HG02840 (cell line): Measurements from ENCODE around the gene USP13.
"Not testable (repeated sequence)": the region's sequence is repeated elsewhere in the genome, so short reads cannot be mapped to it uniquely, and the experiment has no call there.

Experiments
- ATAC-seq: cut with Tn5 transposase; IDR thresholded peaks from one replicate; pipeline ENCODE4 v1.9.1; 2021; ENCODE audit warnings: mild to moderate bottlenecking, moderate library complexity, moderate number of reproducible peaks; ENCODE audit not compliant: unreplicated experiment, low FRiP score

USP13 gene

GRCh38 chr3:179655236-179655635 lies 2.4 kb downstream of the USP13 start:
- ATAC-seq = no peak

GRCh38 chr3:179658606-179659005 lies 5.8 kb downstream of the USP13 start:
- no peak for ATAC-seq

GRCh38 chr3:179660872-179661271 lies 8.0 kb downstream of the USP13 start:
- ATAC-seq = no peak

DNA sequence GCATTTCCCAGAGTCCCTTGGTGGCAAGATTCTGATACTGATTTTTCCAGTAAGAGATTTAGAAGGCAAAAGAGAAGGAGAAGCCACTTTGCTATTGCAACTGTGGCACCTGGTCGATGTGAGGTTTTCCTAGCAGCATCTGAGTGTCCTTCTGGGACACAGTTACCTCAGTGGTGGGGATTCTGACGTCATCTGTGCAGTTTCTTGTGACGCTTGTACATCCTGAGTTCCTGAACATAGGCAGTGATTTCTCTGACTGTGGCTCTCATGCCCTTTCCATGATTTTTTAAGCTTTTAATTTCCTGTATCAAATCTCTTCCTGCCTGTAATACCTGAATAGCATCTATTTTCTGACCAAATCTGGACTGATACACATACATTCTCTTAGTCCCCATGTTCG lies 8.9 kb downstream of the USP13 start:
- ATAC-seq = no peak

- ATAC-seq = no peak
Observed at GRCh38 chr3:179663093-179663492, 10.3 kb downstream of the USP13 start.

DNA sequence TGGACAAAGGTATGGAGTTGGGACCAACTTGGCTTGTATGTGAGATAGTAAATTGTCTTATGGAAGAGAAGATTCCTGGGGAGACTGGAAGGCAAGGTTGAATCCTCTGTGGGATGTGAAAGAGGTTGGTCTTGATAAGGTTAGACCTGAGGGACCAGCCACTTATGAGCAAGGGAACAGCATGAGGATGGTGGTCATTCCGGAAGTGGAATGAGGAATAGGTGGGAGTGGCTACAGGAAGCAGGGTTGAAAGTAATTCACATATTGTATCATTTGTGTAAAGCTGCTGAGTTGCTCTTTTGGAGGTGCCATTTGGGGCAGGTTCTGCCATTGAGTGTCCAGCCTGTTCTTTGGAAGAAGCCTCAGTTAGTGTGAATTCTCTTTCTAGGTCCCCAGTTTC lies 13.2 kb downstream of the USP13 start:
- no peak for ATAC-seq

GRCh38 chr3:179666436-179667035 lies 13.7 kb downstream of the USP13 start:
- ATAC-seq = no peak

- no peak for ATAC-seq
Observed at GRCh38 chr3:179668429-179668828, 15.6 kb downstream of the USP13 start.

GRCh38 chr3:179670311-179670710 lies 17.5 kb downstream of the USP13 start:
- no peak for ATAC-seq

- no peak for ATAC-seq
Observed at GRCh38 chr3:179671309-179671708, 18.5 kb downstream of the USP13 start.

- no peak for ATAC-seq
Observed at GRCh38 chr3:179671747-179672242, 19.0 kb downstream of the USP13 start.

GRCh38 chr3:179672918-179673317 lies 20.1 kb downstream of the USP13 start:
- ATAC-seq = no peak

DNA sequence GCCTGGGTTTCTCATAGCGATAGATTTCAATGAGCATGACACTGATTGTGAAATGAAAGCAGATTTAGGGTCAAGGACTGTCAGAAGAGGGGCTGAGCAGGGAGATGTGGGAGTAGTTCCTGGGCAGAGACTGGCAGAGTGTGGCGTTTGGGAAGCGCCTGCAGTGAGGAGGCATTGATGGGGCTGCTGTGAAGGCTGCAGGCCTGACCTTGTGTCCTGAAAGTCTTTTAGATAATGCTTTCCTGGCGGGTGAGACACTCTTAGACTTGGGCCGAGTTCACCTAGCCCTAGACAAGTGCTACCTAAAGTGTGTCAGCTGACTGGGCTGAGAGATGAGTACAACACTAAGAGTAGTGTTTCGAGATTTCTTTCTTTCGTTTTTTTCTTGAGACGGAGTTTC lies 20.7 kb downstream of the USP13 start:
- no peak for ATAC-seq

GRCh38 chr3:179676081-179676480 lies 23.2 kb downstream of the USP13 start:
- no peak for ATAC-seq

DNA sequence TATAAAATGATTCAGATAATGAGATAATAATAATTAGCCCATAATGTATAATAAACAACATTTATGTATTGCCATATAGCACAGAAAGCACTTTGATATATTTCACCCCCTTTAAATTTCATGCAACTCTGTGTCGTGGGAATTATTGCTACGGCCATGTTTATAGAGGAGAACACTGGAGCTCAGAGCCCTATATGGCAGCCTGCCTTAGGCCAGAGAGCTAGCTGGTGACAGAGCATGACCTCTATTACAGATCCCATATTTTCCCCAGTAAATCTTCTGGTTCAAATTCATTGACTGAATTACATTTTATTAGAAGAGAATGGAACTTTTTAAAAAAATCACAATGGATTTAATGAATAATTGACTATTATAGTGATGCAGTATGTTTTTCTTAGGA lies 25.0 kb downstream of the USP13 start:
- ATAC-seq = no peak

DNA sequence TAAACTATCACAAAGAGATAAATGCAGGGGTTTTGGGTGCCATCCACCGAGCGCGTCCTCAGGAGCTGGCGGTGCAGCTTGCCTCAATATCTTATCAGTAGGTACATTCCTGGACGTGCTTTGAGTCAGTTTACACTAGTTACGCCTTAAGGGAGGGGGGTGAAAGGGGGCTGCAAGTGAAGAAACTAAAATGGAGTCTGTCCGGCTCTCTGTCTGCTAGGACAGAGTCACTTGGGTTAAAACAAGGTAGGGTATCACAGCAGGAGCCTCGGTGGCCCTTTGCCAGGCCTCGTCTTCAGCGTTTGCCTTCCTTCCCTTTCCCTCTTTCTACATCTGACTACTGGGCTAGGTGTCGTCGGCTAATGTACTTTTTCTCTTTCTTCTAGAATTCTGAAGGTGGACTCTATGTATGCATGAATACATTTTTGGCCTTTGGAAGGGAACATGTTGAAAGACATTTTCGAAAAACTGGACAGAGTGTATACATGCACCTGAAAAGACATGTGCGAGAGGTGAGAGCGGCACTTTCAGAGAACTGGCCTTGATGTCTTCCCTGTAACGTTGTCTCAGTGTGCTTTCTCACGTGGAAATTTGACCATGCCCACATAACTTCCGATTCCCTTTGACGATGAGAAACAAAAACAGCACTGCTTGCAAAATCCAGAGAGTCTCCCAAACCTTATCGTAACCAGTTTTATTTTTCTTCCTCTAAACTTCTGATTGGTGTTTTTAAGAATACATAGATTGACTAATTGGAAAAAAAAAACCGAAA lies 28.8 kb downstream of the USP13 start:
- ATAC-seq = no peak

GRCh38 chr3:179682426-179683080 lies 29.7 kb downstream of the USP13 start:
- no peak for ATAC-seq

DNA sequence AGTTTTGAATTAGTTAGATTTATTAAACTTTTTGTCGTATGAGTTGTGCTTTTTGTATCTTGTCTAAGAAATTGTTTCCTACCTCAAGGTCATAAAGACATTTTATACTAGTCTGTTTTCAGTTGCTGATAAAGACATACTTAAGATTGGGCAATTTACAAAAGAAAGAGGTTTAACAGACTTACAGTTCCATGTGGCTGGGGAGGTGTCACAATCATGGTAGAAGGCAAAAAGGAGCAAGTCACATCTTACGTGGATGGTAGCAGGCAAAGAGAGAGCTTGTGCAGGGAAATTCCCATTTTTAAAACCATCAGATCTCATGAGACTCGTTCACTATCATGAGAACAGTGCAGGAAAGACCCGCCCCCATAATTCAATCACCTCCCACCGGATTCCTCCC lies 30.4 kb downstream of the USP13 start:
- ATAC-seq = not testable (repeated sequence)

DNA sequence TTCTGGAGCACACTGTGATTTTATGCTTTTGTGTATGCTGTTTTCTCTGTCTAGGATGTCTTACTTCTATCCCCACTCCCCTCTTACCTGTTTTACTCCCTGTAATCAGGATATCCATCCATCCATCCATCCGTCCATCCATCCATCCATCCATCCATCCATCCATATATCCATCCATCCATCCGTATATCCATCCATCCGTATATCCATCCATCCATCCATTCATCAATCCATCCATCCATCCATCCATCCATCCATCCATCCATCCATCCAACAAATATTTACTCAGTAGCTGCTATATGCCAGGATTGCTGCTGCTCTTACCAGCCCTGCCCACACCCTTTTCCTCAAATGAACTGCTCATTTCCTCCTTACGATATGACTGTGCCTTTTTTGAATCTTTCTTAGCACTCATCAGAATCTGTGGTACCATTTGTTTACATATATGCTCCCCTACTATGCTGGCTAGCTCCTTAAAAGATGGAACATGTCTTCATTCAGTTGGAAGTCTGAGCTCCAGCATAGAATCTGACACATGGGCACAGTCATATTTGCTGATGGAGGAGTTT lies 35.2 kb downstream of the USP13 start:
- ATAC-seq = no peak

DNA sequence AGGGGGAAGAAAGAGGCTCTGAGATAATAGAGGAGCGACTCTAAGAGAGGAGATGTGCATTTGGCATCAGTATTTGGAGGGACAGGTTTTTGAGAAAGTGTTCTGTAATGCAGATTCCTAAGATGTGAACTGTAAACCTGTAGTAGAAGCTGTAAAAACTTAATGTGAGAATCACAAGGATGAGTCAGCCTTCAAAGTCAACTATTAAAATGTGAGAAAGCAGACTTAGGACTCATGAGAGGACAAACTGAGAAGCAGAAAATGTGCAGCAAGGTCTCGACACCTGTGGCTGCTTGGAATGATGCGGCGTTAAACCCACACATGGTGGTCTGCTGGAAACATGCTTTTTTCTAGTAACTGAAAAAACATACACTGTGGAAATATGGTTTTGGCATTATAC lies 36.0 kb downstream of the USP13 start:
- ATAC-seq = no peak

DNA sequence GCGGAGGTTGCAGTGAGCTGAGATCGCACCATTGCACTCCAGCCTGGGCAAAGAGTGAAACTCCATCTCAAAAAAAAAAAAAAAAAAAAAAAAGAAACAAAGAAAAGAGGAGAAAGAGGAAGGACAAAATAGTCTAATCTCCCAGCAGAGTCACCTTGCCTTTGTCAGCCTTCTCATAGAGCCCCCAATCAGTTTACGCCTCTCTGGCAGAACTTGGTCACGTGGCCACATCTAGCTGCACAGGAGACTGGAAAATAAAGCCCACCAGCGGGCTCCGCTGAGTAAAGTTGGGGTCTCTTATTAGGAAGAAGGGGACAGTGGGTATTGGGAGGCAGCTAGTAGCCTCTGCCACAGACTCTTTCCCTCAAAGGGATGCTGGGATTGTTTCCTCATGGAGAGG lies 41.9 kb downstream of the USP13 start:
- no peak for ATAC-seq
